Measurements from ENCODE around the gene RAPSN.

RAPSN gene

GRCh38 chr11:47448566-47449427 lies at the start of gene RAPSN:
Gene RAPSN (minus strand): TSS chr11:47449136. CDS start chr11:47448964, 172 bp downstream.
- no peak for FAIRE-seq

GRCh38 chr11:47498149-47498548 lies 49.2 kb upstream of the RAPSN start:
- FAIRE-seq (no peak), DNase-seq (ENCODE audit: insufficient read length, low spot score) (no peak)

More at GRCh38 chr11:47448566-47449427, at the start of gene RAPSN:
- DNase-seq (ENCODE audit: insufficient read length, low spot score): no peak

- no peak for FAIRE-seq
These were observed 47.9 kb upstream of the RAPSN start for GRCh38 chr11:47496808-47497207.

GRCh38 chr11:47495856-47496217 lies 46.9 kb upstream of the RAPSN start:
- DNase-seq (ENCODE audit: insufficient read length, low spot score) (no peak), FAIRE-seq (no peak)

More at GRCh38 chr11:47496808-47497207, 47.9 kb upstream of the RAPSN start:
- DNase-seq (ENCODE audit: insufficient read length, low spot score): no peak

- FAIRE-seq: no peak
- DNase-seq (ENCODE audit: insufficient read length, low spot score): no peak
These were observed 46.3 kb upstream of the RAPSN start for GRCh38 chr11:47495011-47495855.

GRCh38 chr11:47489395-47489755 lies 40.4 kb upstream of the RAPSN start:
- FAIRE-seq (peak; percentile 8), DNase-seq (ENCODE audit: insufficient read length, low spot score) (no peak)

- FAIRE-seq: no peak
- no peak for DNase-seq (ENCODE audit: insufficient read length, low spot score)
These were observed 39.9 kb upstream of the RAPSN start for GRCh38 chr11:47488674-47489394.

GRCh38 chr11:47488111-47488510 lies 39.2 kb upstream of the RAPSN start:
- DNase-seq (ENCODE audit: insufficient read length, low spot score) (no peak), FAIRE-seq (no peak)

GRCh38 chr11:47487421-47487820 lies 38.5 kb upstream of the RAPSN start:
- no peak for DNase-seq (ENCODE audit: insufficient read length, low spot score)
- FAIRE-seq: no peak

- no peak for FAIRE-seq
- no peak for DNase-seq (ENCODE audit: insufficient read length, low spot score)
These were observed 36.2 kb upstream of the RAPSN start for GRCh38 chr11:47485107-47485506.

GRCh38 chr11:47483457-47483856 lies 34.5 kb upstream of the RAPSN start:
- DNase-seq (ENCODE audit: insufficient read length, low spot score) (no peak), FAIRE-seq (no peak)

GRCh38 chr11:47480762-47481161 lies 31.8 kb upstream of the RAPSN start:
- no peak for DNase-seq (ENCODE audit: insufficient read length, low spot score)
- FAIRE-seq: no peak

GRCh38 chr11:47478651-47479329 lies 29.9 kb upstream of the RAPSN start:
- FAIRE-seq: no peak
- DNase-seq (ENCODE audit: insufficient read length, low spot score): no peak

GRCh38 chr11:47477753-47478152 lies 28.8 kb upstream of the RAPSN start:
- DNase-seq (ENCODE audit: insufficient read length, low spot score) (no peak), FAIRE-seq (no peak)

GRCh38 chr11:47477323-47477722 lies 28.4 kb upstream of the RAPSN start:
- FAIRE-seq (no peak), DNase-seq (ENCODE audit: insufficient read length, low spot score) (no peak)

GRCh38 chr11:47470671-47471070 lies 21.7 kb upstream of the RAPSN start:
- no peak for FAIRE-seq
- DNase-seq (ENCODE audit: insufficient read length, low spot score): no peak

GRCh38 chr11:47469361-47470179 lies 20.6 kb upstream of the RAPSN start:
- DNase-seq (ENCODE audit: insufficient read length, low spot score) (no peak), FAIRE-seq (no peak)

GRCh38 chr11:47468598-47469214 lies 19.8 kb upstream of the RAPSN start:
- DNase-seq (ENCODE audit: insufficient read length, low spot score) (no peak), FAIRE-seq (no peak)

- no peak for DNase-seq (ENCODE audit: insufficient read length, low spot score)
- no peak for FAIRE-seq
These were observed 18.4 kb upstream of the RAPSN start for GRCh38 chr11:47467357-47467756.
